Esophagus (tissue), 2 donors: ENCODE results near the gene TMEM117. TPM values are rescaled to one million over a fixed set of nuclear protein-coding genes. Genes with fewer than 3 reads are reported as not detected.
"Not testable (repeated sequence)": the region's sequence is repeated elsewhere in the genome, so short reads cannot be mapped to it uniquely, and the experiment has no call there.

ENCODE experiments used
- H3K27ac ChIP-seq, 2 donors: one replicate each; pipeline ENCODE4 v1.5.1; 2013; ENCODE audit warnings: low read depth in 2 of 2, mild to moderate bottlenecking in 2 of 2, inconsistent platforms in 1 of 2, low read length in 1 of 2, moderate library complexity in 1 of 2
- H3K27me3 ChIP-seq, 2 donors: one replicate each; pipeline ENCODE4 v1.6.1; 2013; ENCODE audit warnings: low read length in 2 of 2, control low read depth in 1 of 2, mild to moderate bottlenecking in 1 of 2; ENCODE audit not compliant: insufficient read depth in 2 of 2, control insufficient read depth in 1 of 2
- H3K36me3 ChIP-seq, 2 donors: one replicate each; pipeline ENCODE4 v1.6.1; 2013; ENCODE audit warnings: low read length in 1 of 2; ENCODE audit not compliant: control insufficient read depth in 2 of 2, insufficient read depth in 2 of 2
- H3K4me1 ChIP-seq, 2 donors: one replicate each; pipeline ENCODE4 v1.6.1; 2013; ENCODE audit warnings: low read length in 1 of 2; ENCODE audit not compliant: control insufficient read depth in 2 of 2, insufficient read depth in 2 of 2
- H3K4me3 ChIP-seq, 2 donors: one replicate each; pipeline ENCODE4 v1.5.1; 2013; ENCODE audit warnings: low read length in 2 of 2, mild to moderate bottlenecking in 2 of 2, low read depth in 1 of 2, moderate library complexity in 1 of 2
- H3K9me3 ChIP-seq, 2 donors: one replicate each; pipeline ENCODE4 v1.6.1; 2013; ENCODE audit warnings: mild to moderate bottlenecking in 2 of 2, low read depth in 1 of 2, low read length in 1 of 2, moderate library complexity in 1 of 2; ENCODE audit not compliant: control insufficient read depth in 2 of 2, insufficient read depth in 1 of 2
- WGBS, 2 donors: extraction: QIAGEN DNeasy Blood & Tissue Kit; methylation state at CpG; one replicate each; pipeline ENCODE4 v1.1.7; 2013; 5-methylcytosine and 5-hydroxymethylcytosine counted together
- polyA plus RNA-seq, 2 donors: library from polyadenylated mRNA; stranded (reverse); fragments of 200-250 nt; gene quantifications; one replicate each; pipeline ENCODE4 v1.2.3, GENCODE V29; 2013
- donor health status: healthy with polysubstance abuse.
- donor health status: Bipolar disorder and iron deficiency.

TMEM117 gene
- polyA plus RNA-seq, 2 donors, result 5.2 to 6.6 TPM

DNA sequence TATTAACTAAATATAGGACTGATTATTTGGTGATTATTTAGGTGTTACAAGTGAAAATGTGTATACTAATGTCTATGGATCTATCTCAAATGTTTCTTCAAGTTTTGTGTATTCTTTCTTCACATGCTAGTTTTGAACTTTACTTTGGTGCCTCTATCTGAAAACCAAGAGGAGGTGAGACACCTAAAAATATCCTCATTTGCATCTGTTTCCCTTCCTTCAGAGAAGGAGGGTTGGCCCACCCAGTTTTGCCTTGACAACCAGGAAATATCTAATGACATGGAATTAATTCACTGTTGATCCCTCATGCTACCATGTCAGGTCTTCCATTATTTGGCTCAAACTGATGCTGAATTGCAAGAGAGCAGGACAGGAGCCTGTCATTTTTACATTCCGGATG lies 539.8 kb downstream of the TMEM117 start:
- Histone ChIP-seq H3K27me3 (no peaks in the 10 kb centered on the region), H3K36me3 (no peaks in the 10 kb centered on the region), H3K4me3 (no peak overlapping the region), H3K9me3 (no peaks in the 10 kb centered on the region), H3K4me1 (no peaks in the 10 kb centered on the region), H3K27ac (no peak overlapping the region)
- 90 to 98% methylated on average over 1 of the region's 1 CpG for whole genome bisulfite sequencing, 2 donors

DNA sequence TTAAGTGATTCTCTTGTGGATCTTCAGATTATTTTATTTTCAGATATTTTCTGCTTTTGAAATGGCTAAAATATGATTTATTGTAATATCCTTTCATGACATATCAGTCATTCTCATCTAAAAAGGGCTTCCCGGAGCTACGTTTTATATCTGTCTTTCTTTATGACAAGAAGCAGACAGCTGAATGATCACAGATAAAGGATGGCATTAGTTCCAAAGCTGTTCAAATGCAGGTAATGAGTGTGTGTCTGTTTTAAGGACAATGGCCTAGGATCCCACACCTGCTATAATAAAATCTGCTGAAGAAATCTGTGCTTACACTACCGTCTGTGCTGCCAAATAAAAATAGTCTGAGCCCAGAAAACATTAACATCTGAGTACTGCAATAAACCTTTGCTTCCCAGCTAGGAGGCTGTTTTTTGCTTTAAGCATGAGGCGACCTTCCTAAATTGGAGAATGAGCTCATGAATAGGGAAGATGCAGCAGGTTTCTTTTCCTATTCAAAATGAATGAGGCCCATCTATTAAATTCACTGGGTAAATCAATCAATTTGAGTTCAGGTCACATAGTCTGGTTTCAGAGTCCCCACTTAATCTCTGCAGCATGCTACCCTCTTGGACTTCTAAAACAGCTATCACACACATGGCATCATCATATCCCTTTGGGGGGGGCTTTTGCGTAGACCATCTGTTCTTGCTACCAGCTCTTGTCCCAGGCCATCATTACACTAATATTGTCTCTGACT lies 541.7 kb downstream of the TMEM117 start:
- Histone ChIP-seq H3K27me3 (no peaks in the 10 kb centered on the region), H3K9me3 (no peaks in the 10 kb centered on the region), H3K27ac (no peak overlapping the region), H3K4me3 (no peak overlapping the region), H3K4me1 (no peaks in the 10 kb centered on the region), H3K36me3 (no peaks in the 10 kb centered on the region)
- 87 to 91% methylated on average over 5 of the region's 5 CpGs for WGBS, 2 donors

DNA sequence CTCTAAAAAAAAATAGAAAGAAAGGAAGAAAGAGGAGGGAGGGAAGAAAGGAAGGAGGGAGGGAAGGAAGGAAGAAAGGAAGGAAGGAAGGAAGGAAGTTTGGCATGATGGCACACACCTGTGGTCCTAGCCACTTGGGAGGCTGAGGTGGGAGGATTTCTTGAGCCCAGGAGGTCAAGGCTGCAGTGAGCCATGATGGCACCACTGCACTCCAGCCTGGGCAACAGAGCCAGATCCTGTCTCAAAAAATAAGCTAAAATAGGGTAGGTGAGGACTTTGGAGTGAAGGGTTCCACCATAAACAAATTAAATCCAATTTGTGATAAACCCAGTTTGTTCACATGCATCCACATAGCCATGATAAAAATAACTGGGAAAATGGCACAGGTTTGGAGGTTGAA lies 543.2 kb downstream of the TMEM117 start:
- not testable (repeated sequence) for H3K27me3 ChIP-seq, H3K36me3 ChIP-seq, H3K4me3 ChIP-seq, H3K27ac ChIP-seq, H3K4me1 ChIP-seq, H3K9me3 ChIP-seq

DNA sequence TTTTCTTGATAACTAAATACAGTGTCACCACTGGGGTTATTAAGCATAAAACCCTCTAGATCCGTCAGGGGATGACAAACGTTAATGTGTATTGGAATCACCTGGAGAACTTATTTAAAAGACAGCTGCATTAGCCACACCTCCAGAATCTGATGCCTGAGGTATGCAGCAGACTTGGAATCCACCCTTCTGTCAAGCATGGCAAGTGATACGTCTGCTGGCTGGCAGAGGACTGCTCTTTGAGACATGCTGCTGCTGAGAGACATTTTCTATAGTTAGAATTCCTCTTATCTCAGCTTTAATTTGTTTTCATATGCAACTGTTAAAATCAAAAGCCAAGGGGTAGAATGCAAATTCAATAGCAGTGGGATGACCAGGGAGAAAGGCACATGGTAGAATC lies 544.0 kb downstream of the TMEM117 start:
- H3K9me3 ChIP-seq, result no peaks in the 10 kb centered on the region
- H3K36me3 ChIP-seq, result no peaks in the 10 kb centered on the region
- no peak overlapping the region for H3K27ac ChIP-seq
- H3K4me3 ChIP-seq, result no peak overlapping the region
- 42 to 49% methylated on average over 3 of the region's 3 CpGs for WGBS, 2 donors
- H3K4me1 ChIP-seq, result no peaks in the 10 kb centered on the region
- H3K27me3 ChIP-seq, result no peaks in the 10 kb centered on the region

DNA sequence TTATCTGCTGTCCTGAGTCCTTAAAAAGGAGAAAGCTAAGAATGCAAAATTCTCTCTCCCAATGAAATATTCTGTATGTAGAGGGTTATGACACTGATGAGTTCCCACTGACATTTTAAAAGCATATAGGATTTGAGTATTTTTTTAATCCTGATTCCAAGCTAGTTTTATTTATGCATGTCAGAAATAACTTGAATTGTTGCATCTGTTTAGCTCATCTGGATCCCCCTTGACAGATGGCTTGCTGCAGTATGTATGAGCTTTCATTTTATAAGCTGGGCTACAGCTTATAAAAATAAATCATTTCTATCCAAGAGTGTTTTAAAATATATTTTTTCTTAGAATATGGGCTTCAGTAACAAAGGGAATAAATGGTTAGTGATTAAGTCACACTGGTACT lies 545.0 kb downstream of the TMEM117 start:
- H3K27ac ChIP-seq, result no peak overlapping the region
- no peaks in the 10 kb centered on the region for H3K36me3 ChIP-seq
- no peaks in the 10 kb centered on the region for H3K27me3 ChIP-seq

DNA sequence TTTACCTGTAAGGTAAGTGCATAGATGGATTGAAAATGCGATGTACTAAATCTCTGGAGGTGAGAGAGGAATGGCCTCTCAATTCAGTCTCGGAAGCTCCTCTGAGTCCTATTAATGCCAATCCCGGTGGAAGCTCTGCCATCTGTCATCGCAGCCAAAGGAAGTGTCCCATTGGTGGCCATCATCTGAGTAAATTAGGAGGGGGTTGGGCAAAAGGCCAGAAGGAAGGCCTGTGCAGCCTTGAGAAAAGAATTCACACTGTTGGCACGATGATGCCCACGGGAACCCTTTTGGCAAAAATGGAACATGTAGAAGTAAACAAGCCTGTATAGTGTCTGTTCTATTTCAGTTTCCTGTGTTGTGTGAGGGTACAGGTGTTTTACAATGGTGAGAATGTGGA lies 545.5 kb downstream of the TMEM117 start:
- H3K27ac ChIP-seq, result no peak overlapping the region
- no peaks in the 10 kb centered on the region for H3K36me3 ChIP-seq
- H3K9me3 ChIP-seq, result no peaks in the 10 kb centered on the region
- WGBS, 2 donors, result 83 to 86% methylated on average over 6 of the region's 6 CpGs
- H3K4me3 ChIP-seq, result no peak overlapping the region
- H3K27me3 ChIP-seq, result no peaks in the 10 kb centered on the region
- H3K4me1 ChIP-seq, result no peaks in the 10 kb centered on the region

More for the DNA sequence above, 545.0 kb downstream of the TMEM117 start:
- H3K9me3 ChIP-seq, result no peaks in the 10 kb centered on the region
- H3K4me1 ChIP-seq, result no peaks in the 10 kb centered on the region
- H3K4me3 ChIP-seq, result no peak overlapping the region

DNA sequence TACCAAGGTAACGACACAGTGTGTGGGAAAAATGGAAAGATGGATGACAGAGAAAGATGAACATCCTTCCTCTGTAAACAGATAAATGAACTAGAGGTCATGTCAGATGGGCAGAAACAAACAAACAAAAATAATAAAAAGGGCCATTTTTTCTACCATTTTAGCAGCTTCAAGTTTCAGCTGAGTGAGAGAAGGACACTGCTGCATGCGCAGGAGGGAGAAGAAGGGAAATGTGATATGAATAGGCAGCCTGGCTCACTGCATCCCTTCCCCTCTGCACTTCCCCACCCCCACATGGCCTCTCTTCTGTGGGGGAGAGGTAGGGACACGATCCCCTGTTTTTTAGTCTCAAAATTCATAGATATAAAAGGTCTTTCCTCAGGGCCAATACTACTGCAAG lies 548.3 kb downstream of the TMEM117 start:
- Histone ChIP-seq H3K36me3 (no peaks in the 10 kb centered on the region), H3K27ac (no peak overlapping the region), H3K4me3 (no peak overlapping the region), H3K4me1 (no peaks in the 10 kb centered on the region), H3K9me3 (no peaks in the 10 kb centered on the region), H3K27me3 (no peaks in the 10 kb centered on the region)
- WGBS, 2 donors, result 69 to 83% methylated on average over 3 of the region's 3 CpGs

DNA sequence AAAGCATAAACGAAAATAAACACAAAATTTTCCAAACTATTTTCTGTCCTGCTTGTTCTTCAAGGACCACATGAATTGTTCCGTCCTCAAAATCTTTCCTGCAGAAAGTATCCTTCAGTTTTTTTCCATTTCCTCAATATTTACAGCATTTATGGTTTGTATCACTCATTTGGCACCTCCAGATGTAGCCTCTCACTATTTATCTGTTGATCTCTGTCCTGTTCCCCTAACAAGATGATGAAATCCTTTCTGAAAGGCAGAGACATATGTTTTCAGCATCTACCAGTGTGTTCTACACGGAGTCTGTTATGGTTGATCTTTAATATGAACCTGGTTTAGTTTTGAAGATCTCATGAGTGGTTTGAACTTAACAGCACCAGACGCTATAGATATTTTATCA lies 550.1 kb downstream of the TMEM117 start:
- Histone ChIP-seq H3K4me3 (no peak overlapping the region), H3K27me3 (no peaks in the 10 kb centered on the region), H3K36me3 (no peaks in the 10 kb centered on the region), H3K27ac (no peak overlapping the region), H3K4me1 (no peaks in the 10 kb centered on the region), H3K9me3 (no peaks in the 10 kb centered on the region)
- WGBS, 2 donors, result 77% methylated on average over 4 of the region's 4 CpGs

DNA sequence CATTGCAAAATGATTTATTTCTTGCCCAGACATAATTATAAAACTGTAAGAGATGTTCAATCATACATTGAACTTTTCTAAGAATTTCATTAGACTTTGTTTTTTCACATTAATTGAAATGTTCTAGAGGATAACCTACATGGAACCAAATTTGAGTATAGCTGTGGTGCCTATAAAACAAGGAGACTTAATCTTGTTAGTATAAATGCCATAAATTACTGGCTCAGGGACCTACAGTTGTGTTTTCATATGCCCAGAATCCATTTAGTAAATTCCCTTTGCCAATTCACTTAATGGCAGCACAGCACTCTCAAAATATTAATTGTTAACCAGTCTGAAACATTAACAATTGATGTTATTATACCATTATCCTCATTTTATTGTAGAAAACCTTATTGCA lies 551.7 kb downstream of the TMEM117 start:
- no peaks in the 10 kb centered on the region for H3K4me1 ChIP-seq
- H3K4me3 ChIP-seq, result no peak overlapping the region
- no peaks in the 10 kb centered on the region for H3K9me3 ChIP-seq
- no peaks in the 10 kb centered on the region for H3K36me3 ChIP-seq
- H3K27ac ChIP-seq, result no peak overlapping the region
- H3K27me3 ChIP-seq, result no peaks in the 10 kb centered on the region

DNA sequence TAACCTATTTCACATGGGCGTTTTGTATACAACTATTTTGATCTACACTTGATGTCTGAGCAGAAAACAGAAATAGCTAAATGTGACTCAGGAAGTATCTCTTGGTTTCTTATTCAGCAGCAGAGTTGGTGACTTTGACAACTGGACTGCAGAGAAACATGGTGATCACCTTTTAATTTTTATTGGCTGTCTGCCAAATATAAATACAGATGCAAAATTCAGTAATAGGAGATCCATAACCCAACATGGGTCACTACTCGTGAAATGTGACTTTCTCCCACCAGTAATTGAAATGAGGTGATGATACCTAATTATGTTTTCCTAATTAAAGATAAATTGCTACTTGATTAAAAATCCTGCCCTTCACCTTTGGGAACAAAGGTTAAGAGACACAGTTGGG lies 553.2 kb downstream of the TMEM117 start:
- Histone ChIP-seq H3K9me3 (no peaks in the 10 kb centered on the region), H3K4me1 (no peaks in the 10 kb centered on the region), H3K36me3 (no peaks in the 10 kb centered on the region), H3K4me3 (no peak overlapping the region), H3K27me3 (no peaks in the 10 kb centered on the region), H3K27ac (no peak overlapping the region)
- 91 to 92% methylated on average over 2 of the region's 2 CpGs for WGBS, 2 donors
